Measurements from ENCODE around the gene FRMPD4.

Gene FRMPD4

DNA sequence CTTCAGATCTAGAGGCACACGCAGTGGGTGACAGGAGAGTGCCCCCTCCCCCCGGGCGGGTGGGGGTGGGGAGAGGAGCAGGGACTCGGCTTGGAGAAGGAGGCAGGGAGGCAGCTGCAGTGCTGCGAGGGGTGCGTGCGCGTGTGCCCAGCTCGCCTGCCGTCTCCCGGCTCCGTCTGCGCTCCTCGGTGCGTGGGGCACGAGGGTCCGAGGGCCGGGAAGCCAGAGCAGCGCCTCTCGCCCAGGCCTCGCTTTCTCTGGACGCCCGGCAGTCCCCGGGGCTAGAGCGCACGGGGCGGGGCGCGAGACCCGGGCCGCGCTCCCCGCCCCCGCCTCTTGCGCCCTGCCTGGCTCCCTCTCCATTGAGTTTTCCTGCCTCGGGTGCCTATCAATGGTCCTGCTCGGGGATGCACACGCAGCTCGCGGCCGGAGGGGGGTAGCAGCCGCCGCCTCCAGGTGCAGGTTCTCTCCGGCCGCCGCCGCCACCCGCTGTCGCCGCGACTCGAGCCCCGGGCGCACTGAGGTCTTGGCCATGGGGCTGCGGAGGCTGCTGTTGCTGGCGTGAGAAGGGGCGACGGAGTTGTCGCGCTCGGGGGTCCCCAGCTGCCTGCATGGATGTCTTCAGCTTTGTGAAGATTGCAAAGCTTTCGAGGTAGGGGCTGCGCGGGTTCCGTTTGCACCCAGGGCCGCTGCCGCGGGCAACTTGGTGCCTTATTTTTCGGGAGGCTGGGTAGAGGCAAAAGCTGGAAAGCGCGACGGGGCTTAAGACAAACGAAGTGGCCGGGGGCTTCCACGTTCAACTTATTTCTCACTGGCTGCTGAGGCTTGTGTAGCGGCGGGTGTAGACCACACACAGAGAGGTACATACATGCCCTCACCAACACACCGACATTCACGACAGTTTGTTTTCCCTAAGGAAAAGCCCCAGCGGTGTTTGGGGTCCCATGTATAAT, at the start of gene FRMPD4:
TSS of gene FRMPD4 (plus strand) at position 113 of the 953 bp plus-strand sequence. CDS start at position 612, 499 bp downstream.
- Histone ChIP-seq H3K27me3 (ENCODE audit: control insufficient read depth, insufficient read depth, low read length) (no peaks in the 10 kb centered on the region), H3K9ac (ENCODE audit: low read length) (no peak within 1 kb of the TSS)

DNA sequence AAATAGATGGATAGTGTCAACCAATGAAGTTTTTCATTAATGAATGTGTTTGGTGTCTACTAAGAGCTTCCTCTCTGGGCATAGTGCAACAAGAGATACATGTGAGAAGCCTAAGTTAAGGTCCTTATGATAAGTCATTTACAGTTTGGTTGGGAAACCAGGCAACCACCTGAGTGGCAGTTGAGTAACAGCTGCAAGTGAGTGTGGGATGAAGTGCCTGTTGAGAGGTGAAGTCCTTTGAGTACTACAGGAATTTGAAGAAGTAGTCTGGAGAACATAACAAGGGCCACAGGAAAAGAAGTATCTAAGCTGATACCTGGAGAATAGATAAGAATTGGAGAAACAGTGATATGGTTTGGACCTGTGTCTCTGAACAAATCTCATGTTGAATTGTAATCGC, 48.5 kb upstream of the FRMPD4 start:
- Histone ChIP-seq H3K27me3 (ENCODE audit: control insufficient read depth, insufficient read depth, low read length) (no peaks in the 10 kb centered on the region), H3K4me3 (ENCODE audit: low read length) (no peak overlapping the region), H3K27ac (ENCODE audit: low read depth, low read length) (no peak overlapping the region), H3K4me1 (ENCODE audit: control insufficient read depth, insufficient read depth, low read length) (no peaks in the 10 kb centered on the region), H3K36me3 (ENCODE audit: control insufficient read depth, insufficient read depth, low read length) (no peaks in the 10 kb centered on the region), H3K9ac (ENCODE audit: low read length) (no peak overlapping the region)

More for the DNA sequence above, at the start of gene FRMPD4:
- no peaks in the 10 kb centered on the region for H3K4me1 ChIP-seq (ENCODE audit: control insufficient read depth, insufficient read depth, low read length)
- no peaks in the 10 kb centered on the region for H3K36me3 ChIP-seq (ENCODE audit: control insufficient read depth, insufficient read depth, low read length)
- H3K4me3 ChIP-seq (ENCODE audit: low read length): peak within 1 kb of the TSS; percentile 55
- no peak within 1 kb of the TSS for H3K27ac ChIP-seq (ENCODE audit: low read depth, low read length)

DNA sequence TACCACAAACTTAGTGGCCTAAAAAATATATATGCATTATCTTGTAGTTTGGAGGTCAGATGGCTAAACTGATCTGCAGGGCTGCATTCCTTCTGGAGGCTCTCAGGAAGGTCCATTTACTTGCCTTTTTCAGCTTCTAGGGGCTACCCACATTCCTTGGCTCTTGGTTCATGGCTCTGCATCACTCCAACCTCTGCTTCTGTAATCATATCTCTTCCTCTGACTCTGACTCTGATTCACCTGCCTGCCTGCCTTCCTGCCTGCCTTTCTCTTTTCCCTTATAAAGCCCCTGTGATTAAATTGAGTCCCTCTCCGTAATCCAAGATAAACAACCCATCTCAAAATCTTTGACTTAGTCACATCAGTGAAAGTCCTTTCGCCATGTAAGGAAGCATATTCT, 25.0 kb upstream of the FRMPD4 start:
- Histone ChIP-seq H3K9ac (ENCODE audit: low read length) (no peak overlapping the region), H3K27ac (ENCODE audit: low read depth, low read length) (no peak overlapping the region), H3K4me1 (ENCODE audit: control insufficient read depth, insufficient read depth, low read length) (no peaks in the 10 kb centered on the region), H3K36me3 (ENCODE audit: control insufficient read depth, insufficient read depth, low read length) (no peaks in the 10 kb centered on the region), H3K27me3 (ENCODE audit: control insufficient read depth, insufficient read depth, low read length) (no peaks in the 10 kb centered on the region), H3K4me3 (ENCODE audit: low read length) (no peak overlapping the region)

DNA sequence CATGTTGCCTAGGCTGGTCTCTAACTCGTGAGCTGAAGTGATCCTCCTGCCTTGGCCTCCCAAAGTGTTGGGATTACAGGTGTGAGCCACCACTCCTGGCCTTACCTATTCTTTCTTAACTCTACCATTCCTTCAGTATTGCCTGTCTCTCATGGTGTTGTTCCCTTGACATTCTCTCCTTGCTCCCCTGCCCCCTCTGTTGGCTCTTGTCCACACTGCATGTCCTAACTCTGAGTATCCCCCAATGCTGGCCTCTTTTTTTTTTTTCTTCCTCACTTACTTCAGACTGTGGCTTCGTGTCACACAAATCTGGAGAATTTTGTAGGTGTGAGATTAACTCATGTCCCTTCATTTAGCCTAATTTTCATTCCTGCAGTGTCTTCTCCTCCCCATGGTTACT, 22.9 kb upstream of the FRMPD4 start:
- Histone ChIP-seq H3K4me1 (ENCODE audit: control insufficient read depth, insufficient read depth, low read length) (no peaks in the 10 kb centered on the region), H3K4me3 (ENCODE audit: low read length) (no peak overlapping the region), H3K36me3 (ENCODE audit: control insufficient read depth, insufficient read depth, low read length) (no peaks in the 10 kb centered on the region), H3K9ac (ENCODE audit: low read length) (no peak overlapping the region), H3K27ac (ENCODE audit: low read depth, low read length) (no peak overlapping the region), H3K27me3 (ENCODE audit: control insufficient read depth, insufficient read depth, low read length) (no peaks in the 10 kb centered on the region)

DNA sequence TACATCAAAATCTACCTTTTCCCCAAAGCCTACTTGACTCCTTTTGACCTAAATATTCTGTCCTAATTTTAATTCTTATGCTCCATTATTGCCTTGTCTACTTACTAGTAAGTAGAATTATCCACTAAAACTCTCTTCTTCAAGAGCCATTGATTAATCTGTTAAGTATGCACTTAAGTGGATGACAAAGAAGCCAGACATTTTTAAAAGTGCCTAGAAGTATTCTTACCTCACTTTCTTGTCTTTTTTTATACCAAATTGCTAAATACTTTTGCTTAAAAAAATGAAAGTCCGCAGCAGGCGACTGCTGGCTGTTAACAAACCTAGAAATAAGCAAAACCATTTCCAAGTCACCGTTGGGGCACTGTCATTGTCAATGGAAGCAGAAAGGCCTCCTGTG, 20.1 kb upstream of the FRMPD4 start:
- no peak overlapping the region for H3K27ac ChIP-seq (ENCODE audit: low read depth, low read length)

DNA sequence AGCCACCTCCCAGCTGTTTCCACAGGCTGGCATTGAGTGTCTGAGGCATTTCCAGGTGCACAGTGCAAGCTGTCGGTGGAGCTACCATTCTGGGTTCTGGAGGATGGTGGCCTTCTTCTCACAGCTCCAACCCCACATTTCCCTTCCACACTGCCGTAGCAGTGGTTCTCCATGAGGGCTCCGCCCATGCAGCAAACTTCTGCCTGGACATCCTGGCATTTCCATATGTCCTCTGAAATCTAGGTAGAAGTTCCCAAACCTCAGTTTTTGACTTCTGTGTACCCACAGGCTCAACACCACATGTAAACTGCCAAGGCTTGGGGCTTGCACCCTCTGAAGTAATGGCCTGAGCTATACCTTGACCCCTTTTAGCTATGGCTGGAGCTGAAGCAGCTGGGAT, 10.3 kb upstream of the FRMPD4 start:
- no peak overlapping the region for H3K27ac ChIP-seq (ENCODE audit: low read depth, low read length)
- H3K27me3 ChIP-seq (ENCODE audit: control insufficient read depth, insufficient read depth, low read length): no peaks in the 10 kb centered on the region

More for the DNA sequence above, 20.1 kb upstream of the FRMPD4 start:
- Histone ChIP-seq H3K4me3 (ENCODE audit: low read length) (no peak overlapping the region), H3K9ac (ENCODE audit: low read length) (no peak overlapping the region), H3K27me3 (ENCODE audit: control insufficient read depth, insufficient read depth, low read length) (no peaks in the 10 kb centered on the region), H3K4me1 (ENCODE audit: control insufficient read depth, insufficient read depth, low read length) (no peaks in the 10 kb centered on the region), H3K36me3 (ENCODE audit: control insufficient read depth, insufficient read depth, low read length) (no peaks in the 10 kb centered on the region)

DNA sequence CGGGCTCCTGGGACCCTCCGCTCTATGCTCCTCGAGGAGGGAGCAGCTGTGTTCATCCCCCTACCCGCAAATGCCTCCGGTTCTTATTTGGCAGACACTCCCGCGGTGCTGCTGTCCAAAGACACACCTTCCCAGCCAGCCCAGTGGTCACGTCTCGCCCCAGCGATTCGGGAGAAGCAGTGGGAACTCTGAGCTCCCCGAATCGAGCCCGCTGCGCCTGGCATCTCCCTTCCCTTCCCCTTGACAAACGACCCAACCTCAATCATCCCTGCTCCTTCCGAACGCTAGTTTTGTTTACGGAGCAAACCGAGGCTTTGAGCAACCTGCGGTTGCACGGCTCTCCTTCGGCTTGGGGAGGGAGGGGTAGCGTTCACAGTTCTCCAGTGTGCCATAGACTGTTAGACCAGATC, 317 bp upstream of the FRMPD4 start:
- Histone ChIP-seq H3K27me3 (ENCODE audit: control insufficient read depth, insufficient read depth, low read length) (no peaks in the 10 kb centered on the region), H3K9ac (ENCODE audit: low read length) (no peak overlapping the region), H3K4me1 (ENCODE audit: control insufficient read depth, insufficient read depth, low read length) (no peaks in the 10 kb centered on the region), H3K36me3 (ENCODE audit: control insufficient read depth, insufficient read depth, low read length) (no peaks in the 10 kb centered on the region), H3K4me3 (ENCODE audit: low read length) (peak overlapping the region; percentile 55), H3K27ac (ENCODE audit: low read depth, low read length) (no peak overlapping the region)

More for the DNA sequence above, 10.3 kb upstream of the FRMPD4 start:
- no peaks in the 10 kb centered on the region for H3K4me1 ChIP-seq (ENCODE audit: control insufficient read depth, insufficient read depth, low read length)
- H3K36me3 ChIP-seq (ENCODE audit: control insufficient read depth, insufficient read depth, low read length): no peaks in the 10 kb centered on the region
- H3K4me3 ChIP-seq (ENCODE audit: low read length): no peak overlapping the region
- H3K9ac ChIP-seq (ENCODE audit: low read length): no peak overlapping the region

DNA sequence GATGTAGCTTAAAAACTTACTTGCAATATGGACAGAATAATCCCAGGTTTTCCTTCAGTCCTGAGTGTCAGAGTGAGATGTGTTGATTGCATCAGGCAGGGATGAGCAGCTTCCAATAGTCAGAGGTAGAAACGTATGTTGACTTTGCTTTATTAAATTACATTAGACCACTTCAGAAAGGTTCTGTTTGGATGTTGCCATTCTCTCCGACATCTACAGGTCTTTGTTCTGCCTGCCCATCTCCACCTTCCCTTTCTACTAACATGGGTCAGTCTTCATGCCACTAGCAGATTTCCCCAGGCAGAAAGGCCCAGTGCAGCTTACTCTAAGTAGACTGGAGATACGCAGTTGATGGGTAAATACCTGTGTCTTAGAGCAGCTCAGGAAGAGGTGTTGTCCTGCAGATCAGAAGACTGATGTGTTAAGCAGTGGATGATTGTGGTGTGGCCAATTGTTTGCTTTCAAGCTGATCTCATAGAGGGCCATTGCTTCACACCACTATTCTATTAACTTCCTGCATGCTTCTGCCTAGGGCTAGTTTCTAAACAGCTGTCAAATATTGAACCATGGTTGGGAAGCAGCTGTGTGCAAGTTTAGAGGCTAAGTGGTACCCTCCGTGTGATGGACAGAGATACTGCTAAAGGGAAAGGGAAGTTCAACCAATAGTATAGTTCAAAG, 1.8 kb downstream of the FRMPD4 start:
- Histone ChIP-seq H3K4me3 (ENCODE audit: low read length) (no peak overlapping the region), H3K9ac (ENCODE audit: low read length) (no peak overlapping the region), H3K4me1 (ENCODE audit: control insufficient read depth, insufficient read depth, low read length) (no peaks in the 10 kb centered on the region), H3K27me3 (ENCODE audit: control insufficient read depth, insufficient read depth, low read length) (no peaks in the 10 kb centered on the region), H3K36me3 (ENCODE audit: control insufficient read depth, insufficient read depth, low read length) (no peaks in the 10 kb centered on the region), H3K27ac (ENCODE audit: low read depth, low read length) (no peak overlapping the region)

DNA sequence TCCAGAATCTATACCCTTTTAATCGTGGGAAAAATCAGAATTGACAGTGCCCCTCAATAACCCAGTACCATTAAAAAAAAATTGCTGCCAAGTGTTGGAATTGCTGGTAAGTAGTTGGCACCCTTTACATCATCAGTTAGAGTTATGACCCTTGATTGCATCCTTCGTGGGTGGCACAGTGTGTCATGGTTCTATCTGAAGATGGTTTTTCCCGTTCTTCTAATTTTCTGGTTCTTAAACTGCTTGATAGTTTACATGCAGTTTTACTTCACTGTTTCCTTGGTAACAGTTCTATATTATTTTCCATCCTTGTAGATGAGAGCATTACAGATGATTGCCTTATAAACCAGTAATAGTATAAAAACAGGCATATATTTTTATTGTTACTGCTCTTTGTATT, 3.2 kb downstream of the FRMPD4 start:
- no peak overlapping the region for H3K4me3 ChIP-seq (ENCODE audit: low read length)

DNA sequence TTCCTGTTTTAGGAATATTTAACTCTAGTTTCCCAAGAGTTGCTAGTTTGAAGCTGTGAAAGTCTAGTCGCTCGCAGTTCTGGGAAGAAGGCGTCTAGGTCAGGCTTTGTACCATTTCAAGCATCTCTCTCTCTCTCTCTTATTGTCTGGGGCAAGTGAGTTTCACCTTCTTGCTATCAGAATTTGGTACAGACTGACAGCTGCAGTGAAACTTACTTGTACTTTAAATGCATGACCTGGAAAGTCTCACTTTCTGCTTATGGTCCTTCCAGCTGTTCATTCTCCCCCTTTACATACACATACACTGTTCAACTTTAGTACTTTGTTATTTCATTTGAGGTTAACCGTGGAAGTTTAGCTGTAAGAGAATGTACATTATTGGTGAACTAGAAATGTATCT, 4.4 kb downstream of the FRMPD4 start:
- H3K27ac ChIP-seq (ENCODE audit: low read depth, low read length): no peak overlapping the region
- no peak overlapping the region for H3K9ac ChIP-seq (ENCODE audit: low read length)
- H3K27me3 ChIP-seq (ENCODE audit: control insufficient read depth, insufficient read depth, low read length): no peaks in the 10 kb centered on the region
- no peak overlapping the region for H3K4me3 ChIP-seq (ENCODE audit: low read length)
- no peaks in the 10 kb centered on the region for H3K4me1 ChIP-seq (ENCODE audit: control insufficient read depth, insufficient read depth, low read length)
- no peaks in the 10 kb centered on the region for H3K36me3 ChIP-seq (ENCODE audit: control insufficient read depth, insufficient read depth, low read length)

More for the DNA sequence above, 3.2 kb downstream of the FRMPD4 start:
- Histone ChIP-seq H3K9ac (ENCODE audit: low read length) (no peak overlapping the region), H3K27ac (ENCODE audit: low read depth, low read length) (no peak overlapping the region), H3K27me3 (ENCODE audit: control insufficient read depth, insufficient read depth, low read length) (no peaks in the 10 kb centered on the region), H3K36me3 (ENCODE audit: control insufficient read depth, insufficient read depth, low read length) (no peaks in the 10 kb centered on the region), H3K4me1 (ENCODE audit: control insufficient read depth, insufficient read depth, low read length) (no peaks in the 10 kb centered on the region)

DNA sequence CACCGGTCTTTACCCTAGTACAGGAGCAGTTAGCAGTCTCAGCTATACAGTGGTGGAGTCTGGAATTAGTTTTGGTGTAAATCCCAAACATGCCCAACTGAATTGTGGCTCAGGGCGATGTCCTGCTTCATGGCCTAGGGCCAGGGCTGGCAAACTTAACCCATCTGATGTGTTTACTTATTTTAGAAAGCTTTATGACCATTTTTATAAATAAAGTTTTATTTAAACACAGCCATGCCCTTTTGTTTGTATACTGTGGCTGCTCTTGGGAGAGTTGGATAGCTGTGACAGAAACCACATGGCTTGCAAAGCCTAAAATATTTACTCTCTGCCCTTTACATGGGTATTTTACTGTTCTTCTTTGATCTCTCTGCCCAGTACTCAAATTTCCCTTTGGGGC, 7.1 kb downstream of the FRMPD4 start:
- Histone ChIP-seq H3K9ac (ENCODE audit: low read length) (no peak overlapping the region), H3K4me3 (ENCODE audit: low read length) (no peak overlapping the region), H3K36me3 (ENCODE audit: control insufficient read depth, insufficient read depth, low read length) (no peaks in the 10 kb centered on the region), H3K4me1 (ENCODE audit: control insufficient read depth, insufficient read depth, low read length) (no peaks in the 10 kb centered on the region), H3K27me3 (ENCODE audit: control insufficient read depth, insufficient read depth, low read length) (no peaks in the 10 kb centered on the region), H3K27ac (ENCODE audit: low read depth, low read length) (no peak overlapping the region)

DNA sequence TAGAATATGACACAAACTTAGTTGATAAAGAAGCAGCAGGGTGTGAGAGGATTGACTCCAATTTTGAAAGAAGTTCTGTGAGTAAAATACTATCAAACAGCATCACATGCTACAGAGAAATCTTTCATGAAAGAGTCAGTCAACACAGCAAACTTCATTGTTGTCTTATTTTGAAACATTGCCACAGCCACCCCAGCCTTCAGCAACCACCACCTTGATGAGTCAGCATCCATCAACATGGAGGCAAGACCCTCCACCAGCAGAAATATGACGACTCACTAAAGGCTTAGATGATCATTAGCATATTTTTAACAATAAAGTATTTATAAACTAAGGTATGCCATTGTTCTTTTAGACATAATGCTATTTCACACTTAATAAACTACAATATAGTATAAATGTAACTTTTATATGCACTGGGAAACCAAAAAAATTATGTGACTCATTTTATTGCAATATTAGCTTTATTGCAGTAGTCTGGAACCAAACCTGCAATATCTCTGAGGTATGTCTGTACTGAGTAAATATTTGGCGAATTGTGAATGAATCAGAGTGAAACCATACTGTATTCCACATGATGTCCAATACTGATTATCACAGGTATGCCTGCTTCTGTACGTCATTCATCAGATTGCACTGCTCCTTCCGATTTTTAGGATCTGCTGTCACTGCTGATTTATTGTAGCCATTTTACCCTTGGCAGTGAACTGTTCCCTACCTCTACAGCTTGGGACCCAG, 11.6 kb downstream of the FRMPD4 start:
- Histone ChIP-seq H3K9ac (ENCODE audit: low read length) (no peak overlapping the region), H3K4me1 (ENCODE audit: control insufficient read depth, insufficient read depth, low read length) (no peaks in the 10 kb centered on the region), H3K36me3 (ENCODE audit: control insufficient read depth, insufficient read depth, low read length) (no peaks in the 10 kb centered on the region), H3K27me3 (ENCODE audit: control insufficient read depth, insufficient read depth, low read length) (no peaks in the 10 kb centered on the region), H3K4me3 (ENCODE audit: low read length) (no peak overlapping the region), H3K27ac (ENCODE audit: low read depth, low read length) (no peak overlapping the region)

Measured in rectal smooth muscle tissue (tissue), 1 donor.